Lung (tissue), 12 donors: ENCODE measurements around the gene LYAR. TPM values are rescaled to one million over a fixed set of nuclear protein-coding genes. Genes with fewer than 3 reads are reported as not detected.

ENCODE experiments used
- ATAC-seq: fragments of 200-7000 bp; cut with Tn5 transposase; one replicate; pipeline ENCODE4 v1.9.1; 2020; ENCODE audit warnings: moderate number of reproducible peaks; ENCODE audit not compliant: insufficient read depth, low FRiP score
- DNase-seq, 3 donors: peaks; one replicate each; pipeline ENCODE4 v3.0.0-alpha.2; 2013 to 2017
- H3K27ac ChIP-seq, 2 donors: one replicate each; pipeline ENCODE4 v1.5.1; 2013; ENCODE audit warnings: mild to moderate bottlenecking in 2 of 2, moderate library complexity in 2 of 2, control low read depth in 1 of 2, inconsistent platforms in 1 of 2, low read depth in 1 of 2, low read length in 1 of 2
- H3K27me3 ChIP-seq, 3 donors: one replicate each; pipeline ENCODE4 v1.5.1; 2013; ENCODE audit warnings: low read length in 2 of 3; ENCODE audit not compliant: control insufficient read depth in 3 of 3, insufficient read depth in 3 of 3
- H3K36me3 ChIP-seq, 4 donors: one replicate each; pipeline ENCODE4 v1.5.1; 2013; ENCODE audit warnings: low read length in 4 of 4, mild to moderate bottlenecking in 1 of 4, moderate library complexity in 1 of 4; ENCODE audit not compliant: control insufficient read depth in 4 of 4, insufficient read depth in 4 of 4
- H3K4me1 ChIP-seq, 5 donors: one replicate each; pipeline ENCODE4 v1.5.1; 2013; ENCODE audit warnings: low read length in 5 of 5, mild to moderate bottlenecking in 2 of 5, moderate library complexity in 1 of 5; ENCODE audit not compliant: control insufficient read depth in 5 of 5, insufficient read depth in 5 of 5
- H3K4me3 ChIP-seq: one replicate; pipeline ENCODE4 v1.5.1; 2013; ENCODE audit warnings: mild to moderate bottlenecking, control low read depth, moderate library complexity
- H3K9ac ChIP-seq, 2 donors: one replicate each; pipeline ENCODE4 v1.5.1; 2013; ENCODE audit warnings: low read length in 2 of 2, control low read depth in 1 of 2; ENCODE audit not compliant: insufficient read depth in 1 of 2
- H3K9me3 ChIP-seq, 4 donors: one replicate each; pipeline ENCODE4 v1.5.1; 2013; ENCODE audit warnings: low read length in 3 of 4, mild to moderate bottlenecking in 1 of 4, moderate library complexity in 1 of 4; ENCODE audit not compliant: control insufficient read depth in 4 of 4, insufficient read depth in 3 of 4
- WGBS, 2 donors: extraction: QIAGEN DNeasy Blood & Tissue Kit; methylation state at CpG; one replicate each; pipeline ENCODE4 v1.1.7; 2013; 5-methylcytosine and 5-hydroxymethylcytosine counted together
- polyA plus RNA-seq, 2 donors: library from polyadenylated mRNA; stranded (reverse); fragments of 200-250 nt; gene quantifications; one replicate each; pipeline ENCODE4 v1.2.1, GENCODE V29; 2013
- total RNA-seq, 2 donors: library from RNA; depleted of rRNA in 1 of 2; stranded (reverse); fragments of >200 nt in 1 of 2; gene quantifications; one replicate each; pipeline ENCODE4 v1.2.1, GENCODE V29; 2014 to 2021
- TF ChIP-seq, protein P1 (sequence below): IDR thresholded peaks from 2 replicates; pipeline ENCODE4 v1.5.1; 2012; ENCODE audit warnings: mild to moderate bottlenecking; ENCODE audit errors: control extremely low read depth, extremely low read depth
- donor health status: control.
- donor health status: control.
- donor health status: Bipolar disorder and iron deficiency.
- donor health status: healthy.
- donor health status: DM: yes; HTN: yes; CAD: no.

Gene LYAR
- total and polyA plus RNA-seq, 4 donors: 9.3 to 19.5 (median 14.4) TPM

DNA sequence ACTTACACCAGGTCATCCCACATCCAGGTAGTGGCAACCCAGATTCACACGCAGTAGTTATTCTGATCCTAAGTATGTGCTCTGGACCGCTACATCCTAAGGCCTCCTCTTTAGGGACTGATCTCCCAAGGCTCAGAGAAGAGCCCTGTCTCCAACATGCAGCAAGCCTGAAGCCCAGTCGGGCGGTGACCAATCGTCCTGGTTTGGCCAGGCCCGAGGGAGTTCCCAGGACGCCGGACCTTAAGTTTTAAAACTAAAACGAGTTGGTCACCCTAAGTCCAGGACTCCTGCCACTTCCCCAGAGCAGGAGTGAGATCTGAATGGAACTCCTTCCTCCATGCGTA is 385 bp downstream of the LYAR start:
- H3K27me3 ChIP-seq: no peaks in the 10 kb centered on the region
- ATAC-seq (peak; percentile 9), DNase-seq (no peak)
- peak overlapping the region; percentile 31 to 84 for H3K27ac ChIP-seq
- peak overlapping the region; percentile 71 for H3K9ac ChIP-seq
- TF ChIP-seq, protein P1, sequence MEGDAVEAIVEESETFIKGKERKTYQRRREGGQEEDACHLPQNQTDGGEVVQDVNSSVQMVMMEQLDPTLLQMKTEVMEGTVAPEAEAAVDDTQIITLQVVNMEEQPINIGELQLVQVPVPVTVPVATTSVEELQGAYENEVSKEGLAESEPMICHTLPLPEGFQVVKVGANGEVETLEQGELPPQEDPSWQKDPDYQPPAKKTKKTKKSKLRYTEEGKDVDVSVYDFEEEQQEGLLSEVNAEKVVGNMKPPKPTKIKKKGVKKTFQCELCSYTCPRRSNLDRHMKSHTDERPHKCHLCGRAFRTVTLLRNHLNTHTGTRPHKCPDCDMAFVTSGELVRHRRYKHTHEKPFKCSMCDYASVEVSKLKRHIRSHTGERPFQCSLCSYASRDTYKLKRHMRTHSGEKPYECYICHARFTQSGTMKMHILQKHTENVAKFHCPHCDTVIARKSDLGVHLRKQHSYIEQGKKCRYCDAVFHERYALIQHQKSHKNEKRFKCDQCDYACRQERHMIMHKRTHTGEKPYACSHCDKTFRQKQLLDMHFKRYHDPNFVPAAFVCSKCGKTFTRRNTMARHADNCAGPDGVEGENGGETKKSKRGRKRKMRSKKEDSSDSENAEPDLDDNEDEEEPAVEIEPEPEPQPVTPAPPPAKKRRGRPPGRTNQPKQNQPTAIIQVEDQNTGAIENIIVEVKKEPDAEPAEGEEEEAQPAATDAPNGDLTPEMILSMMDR: no peak
- H3K4me3 ChIP-seq: peak overlapping the region; percentile 96
- no peaks in the 10 kb centered on the region for H3K9me3 ChIP-seq
- 0% methylated on average over 10 of the region's 10 CpGs for WGBS, 2 donors
- H3K36me3 ChIP-seq: peaks cover 0 to 8% (median 6%) of the 10 kb centered on the region in 4 donors
- H3K4me1 ChIP-seq: peaks cover 8 to 18% (median 14%) of the 10 kb centered on the region in 5 donors

DNA sequence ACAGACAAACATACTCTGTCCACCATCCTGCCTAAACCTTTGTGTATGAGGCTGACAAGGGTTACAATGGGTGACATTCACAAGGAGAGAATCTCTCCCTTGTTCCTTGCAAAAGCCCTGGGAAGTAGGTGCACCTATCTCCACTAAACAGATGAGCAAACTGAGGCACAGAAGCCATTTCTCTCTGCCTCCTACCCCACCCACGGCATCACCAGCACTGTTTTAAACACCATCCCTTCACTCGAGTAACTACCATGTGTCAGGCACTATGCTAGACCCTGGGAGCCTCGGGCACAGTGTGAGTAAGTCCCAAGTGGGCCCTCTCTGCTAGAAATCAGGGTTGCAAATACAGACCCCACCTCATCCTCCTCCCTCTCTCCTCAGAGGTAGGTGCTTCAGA is 899 bp downstream of the LYAR start:
- no peaks in the 10 kb centered on the region for H3K9me3 ChIP-seq
- peak overlapping the region; percentile 96 for H3K4me3 ChIP-seq
- peaks cover 0 to 8% (median 6%) of the 10 kb centered on the region in 4 donors for H3K36me3 ChIP-seq
- H3K27ac ChIP-seq: no peak overlapping the region
- H3K9ac ChIP-seq: peak overlapping the region; percentile 71
- TF ChIP-seq, protein P1: no peak
- no peak for DNase-seq
- 31 to 59% methylated on average over 3 of the region's 3 CpGs for WGBS, 2 donors
- no peaks in the 10 kb centered on the region for H3K27me3 ChIP-seq
- no peak for ATAC-seq
- peaks cover 8 to 18% (median 14%) of the 10 kb centered on the region in 5 donors for H3K4me1 ChIP-seq

DNA sequence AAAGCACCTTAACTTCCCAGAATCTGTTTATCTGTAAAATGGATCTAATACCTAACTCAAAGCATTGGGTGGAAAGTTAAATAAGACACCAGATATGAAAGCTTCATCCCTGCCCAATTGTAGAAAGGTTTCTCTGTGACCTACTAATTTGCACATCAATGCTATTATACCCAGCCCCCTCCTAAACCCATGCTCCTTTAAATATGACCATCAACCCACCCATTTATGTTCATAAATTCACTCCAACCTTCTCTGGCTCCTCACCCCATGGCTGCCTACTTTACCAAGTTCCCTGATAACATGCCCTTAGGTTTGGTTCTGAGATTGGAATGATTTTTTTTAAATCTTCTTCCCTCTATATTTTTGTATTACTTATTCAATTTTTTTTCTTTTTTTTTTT is 1.9 kb downstream of the LYAR start:
- H3K4me1 ChIP-seq: peaks cover 8 to 18% (median 14%) of the 10 kb centered on the region in 5 donors
- no peaks in the 10 kb centered on the region for H3K27me3 ChIP-seq
- no peak overlapping the region for H3K9ac ChIP-seq
- H3K27ac ChIP-seq: no peak overlapping the region
- ATAC-seq: no peak
- no peak overlapping the region for H3K4me3 ChIP-seq
- DNase-seq: no peak
- H3K36me3 ChIP-seq: peaks cover 2 to 6% (median 5%) of the 10 kb centered on the region in 4 donors
- TF ChIP-seq, protein P1: no peak
- no peaks in the 10 kb centered on the region for H3K9me3 ChIP-seq
